Peyer's patch (tissue), 4 donors: Measurements from ENCODE around the gene AGFG2.

Experiments used
- POLR2A ChIP-seq, 2 donors: fragments of 450-650 bp; IDR thresholded peaks; one replicate each; pipeline ENCODE4 v1.5.1; 2017; ENCODE audit warnings: antibody characterized with exemption in 2 of 2, mild to moderate bottlenecking in 2 of 2, moderate library complexity in 2 of 2
- TF ChIP-seq, protein P1 (sequence below), 6 experiments: fragments of 450-650 bp in 4 of 6; fragments of 200-600 bp in 2 of 6; sonication (generic) in 1 of 6; IDR thresholded peaks; one replicate each; pipeline ENCODE4 v1.5.1; 2017 to 2019; ENCODE audit warnings: antibody characterized with exemption in 6 of 6, mild to moderate bottlenecking in 3 of 6, moderate library complexity in 1 of 6

DNA sequence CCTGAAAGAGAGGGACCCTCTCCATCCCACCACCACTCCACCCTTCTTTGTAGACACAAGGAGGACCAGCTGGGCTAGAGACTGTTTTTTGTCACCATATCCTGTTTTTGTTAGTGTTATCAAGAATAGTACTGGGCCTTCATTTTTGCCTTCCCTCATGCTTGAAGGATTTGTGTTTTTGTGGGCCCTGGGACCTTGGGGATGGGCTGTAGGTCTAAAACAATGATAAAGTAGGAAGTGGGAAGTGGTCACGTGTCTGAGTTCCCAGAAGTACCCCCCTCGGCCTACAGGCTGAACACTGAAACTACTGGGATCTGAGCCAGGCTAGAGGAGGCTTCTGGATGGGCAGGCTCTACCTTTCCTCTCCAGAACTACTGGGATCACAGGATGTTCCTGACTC is 8.9 kb downstream of the AGFG2 start:
- TF ChIP-seq, protein P1, sequence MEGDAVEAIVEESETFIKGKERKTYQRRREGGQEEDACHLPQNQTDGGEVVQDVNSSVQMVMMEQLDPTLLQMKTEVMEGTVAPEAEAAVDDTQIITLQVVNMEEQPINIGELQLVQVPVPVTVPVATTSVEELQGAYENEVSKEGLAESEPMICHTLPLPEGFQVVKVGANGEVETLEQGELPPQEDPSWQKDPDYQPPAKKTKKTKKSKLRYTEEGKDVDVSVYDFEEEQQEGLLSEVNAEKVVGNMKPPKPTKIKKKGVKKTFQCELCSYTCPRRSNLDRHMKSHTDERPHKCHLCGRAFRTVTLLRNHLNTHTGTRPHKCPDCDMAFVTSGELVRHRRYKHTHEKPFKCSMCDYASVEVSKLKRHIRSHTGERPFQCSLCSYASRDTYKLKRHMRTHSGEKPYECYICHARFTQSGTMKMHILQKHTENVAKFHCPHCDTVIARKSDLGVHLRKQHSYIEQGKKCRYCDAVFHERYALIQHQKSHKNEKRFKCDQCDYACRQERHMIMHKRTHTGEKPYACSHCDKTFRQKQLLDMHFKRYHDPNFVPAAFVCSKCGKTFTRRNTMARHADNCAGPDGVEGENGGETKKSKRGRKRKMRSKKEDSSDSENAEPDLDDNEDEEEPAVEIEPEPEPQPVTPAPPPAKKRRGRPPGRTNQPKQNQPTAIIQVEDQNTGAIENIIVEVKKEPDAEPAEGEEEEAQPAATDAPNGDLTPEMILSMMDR (IDR thresholded peaks at IDR 0.05): peak in 2 of 6 experiments; percentile 16 to 19
- TF ChIP-seq POLR2A (IDR thresholded peaks at IDR 0.05): no peak
